GM19452 (cell line): ENCODE results near the gene THEMIS.
"Not testable (repeated sequence)": the region's sequence is repeated elsewhere in the genome, so short reads cannot be mapped to it uniquely, and the experiment has no call there.

Experiments
- ATAC-seq: cut with Tn5 transposase; IDR thresholded peaks from one replicate; pipeline ENCODE4 v1.9.1; 2021; ENCODE audit not compliant: unreplicated experiment

THEMIS gene

GRCh38 chr6:127900935-127901334 lies at the start of gene THEMIS:
Gene THEMIS, minus strand, starts transcription at chr6:127901058. Its CDS starts 126 bp downstream, at chr6:127900932.
- ATAC-seq: no peak

GRCh38 chr6:127949251-127949650 lies 48.4 kb upstream of the THEMIS start:
- ATAC-seq: no peak

GRCh38 chr6:127946388-127946787 lies 45.5 kb upstream of the THEMIS start:
- no peak for ATAC-seq

- no peak for ATAC-seq
These were observed 44.7 kb upstream of the THEMIS start for GRCh38 chr6:127945434-127946097.

- ATAC-seq: no peak
These were observed 40.4 kb upstream of the THEMIS start for GRCh38 chr6:127941228-127941627.

GRCh38 chr6:127939442-127940066 lies 38.7 kb upstream of the THEMIS start:
- no peak for ATAC-seq

GRCh38 chr6:127938701-127939100 lies 37.8 kb upstream of the THEMIS start:
- no peak for ATAC-seq

- ATAC-seq: no peak
These were observed 36.9 kb upstream of the THEMIS start for GRCh38 chr6:127937747-127938146.

- no peak for ATAC-seq
These were observed 36.2 kb upstream of the THEMIS start for GRCh38 chr6:127937102-127937501.

GRCh38 chr6:127934956-127935355 lies 34.1 kb upstream of the THEMIS start:
- ATAC-seq: no peak

GRCh38 chr6:127933852-127934840 lies 33.3 kb upstream of the THEMIS start:
- no peak for ATAC-seq

- no peak for ATAC-seq
These were observed 32.3 kb upstream of the THEMIS start for GRCh38 chr6:127933137-127933536.

- ATAC-seq: no peak
These were observed 31.9 kb upstream of the THEMIS start for GRCh38 chr6:127932708-127933107.

GRCh38 chr6:127926441-127926840 lies 25.6 kb upstream of the THEMIS start:
- ATAC-seq: not testable (repeated sequence)

- ATAC-seq: no peak
These were observed 23.6 kb upstream of the THEMIS start for GRCh38 chr6:127924440-127924839.

- no peak for ATAC-seq
These were observed 23.2 kb upstream of the THEMIS start for GRCh38 chr6:127924031-127924430.

- no peak for ATAC-seq
These were observed 22.3 kb upstream of the THEMIS start for GRCh38 chr6:127923135-127923534.

- no peak for ATAC-seq
These were observed 21.1 kb upstream of the THEMIS start for GRCh38 chr6:127921982-127922381.

- no peak for ATAC-seq
These were observed 19.9 kb upstream of the THEMIS start for GRCh38 chr6:127920804-127921203.

- no peak for ATAC-seq
These were observed 17.9 kb upstream of the THEMIS start for GRCh38 chr6:127918506-127919427.

- no peak for ATAC-seq
These were observed 16.9 kb upstream of the THEMIS start for GRCh38 chr6:127917766-127918165.
